RCC 7860 (cell line): ENCODE results near the gene FOXR1.
"Not testable (repeated sequence)": the region's sequence is repeated elsewhere in the genome, so short reads cannot be mapped to it uniquely, and the experiment has no call there.

ENCODE experiments used
- DNase-seq: peaks from one replicate; pipeline ENCODE4 v3.0.0-alpha.2; 2015; ENCODE audit warnings: low spot score
- FAIRE-seq: peaks from 2 replicates; lab custom pipeline; 2012; peaks lifted over from hg19 to GRCh38; lab: Jason Lieb, UNC

FOXR1 gene

DNA sequence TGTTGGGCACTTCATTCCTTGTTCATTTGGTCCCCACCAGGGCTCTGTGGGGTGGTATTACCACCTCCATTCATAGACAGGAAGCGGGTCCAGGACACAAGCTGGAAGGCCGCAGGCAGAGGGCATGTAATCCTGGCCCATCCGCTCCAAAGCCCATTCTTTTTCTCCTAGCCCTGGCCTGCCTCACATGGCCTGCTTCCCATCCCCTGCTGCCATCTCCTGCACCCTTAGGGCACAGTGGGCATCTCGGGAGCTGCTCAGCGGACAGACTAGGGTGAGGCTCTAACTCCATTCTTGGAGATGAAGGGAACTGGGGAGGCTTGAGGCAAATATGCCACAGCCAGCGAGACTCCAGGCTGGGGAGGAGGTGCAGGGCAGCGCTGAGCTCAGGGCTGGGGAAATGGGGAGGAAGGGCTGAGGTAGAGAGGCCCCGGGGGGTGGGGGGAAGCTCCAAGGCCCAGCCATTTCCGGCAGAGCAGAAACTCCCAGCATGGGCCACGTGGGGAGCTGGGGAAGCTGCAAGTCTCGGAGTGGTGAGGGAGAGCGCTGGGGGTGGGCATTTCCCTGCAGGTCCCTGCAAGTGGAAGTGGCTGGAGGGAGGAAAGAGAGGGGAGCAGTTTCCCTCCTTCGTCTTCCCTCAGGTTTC lies 31.5 kb upstream of the FOXR1 start:
- FAIRE-seq (no peak), DNase-seq (no peak)

DNA sequence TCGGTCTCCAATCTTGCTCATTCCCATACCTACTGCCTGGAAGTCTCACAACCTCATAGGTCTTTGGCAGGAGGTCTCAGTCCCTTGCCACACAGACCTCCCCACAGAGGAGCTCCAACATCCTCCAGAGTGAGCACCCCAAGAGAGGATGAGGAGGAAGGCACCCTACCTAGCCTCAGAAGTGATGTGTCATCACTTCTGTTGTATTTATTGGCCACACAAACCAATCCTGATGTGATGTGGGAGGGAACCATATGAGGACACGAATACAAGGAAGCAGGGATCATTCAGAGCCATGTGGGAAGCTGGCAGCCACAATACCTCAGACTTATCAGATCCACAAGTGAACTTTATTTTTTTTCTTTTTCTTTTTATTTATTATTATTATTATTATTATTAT lies 24.5 kb upstream of the FOXR1 start:
- no peak for FAIRE-seq

DNA sequence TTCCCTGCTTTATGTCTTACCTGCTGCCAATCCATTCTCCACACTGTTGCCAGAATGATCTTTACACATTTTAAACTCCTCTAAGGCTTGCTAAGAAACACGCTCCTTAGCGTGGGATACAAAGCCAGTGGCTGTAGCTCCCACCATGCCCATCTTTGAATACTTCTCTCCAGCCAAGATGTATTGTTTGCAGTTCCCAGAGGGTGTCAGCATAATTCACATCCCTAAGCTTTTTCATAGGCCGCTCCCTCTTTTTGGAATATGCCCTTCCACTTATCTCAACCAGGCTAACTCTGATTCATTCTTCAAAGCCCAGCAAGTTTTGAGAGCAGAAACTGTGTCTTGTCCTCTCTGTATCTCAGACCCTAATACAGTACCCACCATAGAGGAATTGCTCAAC lies 23.6 kb upstream of the FOXR1 start:
- FAIRE-seq (no peak), DNase-seq (no peak)

More for the DNA sequence above, 24.5 kb upstream of the FOXR1 start:
- DNase-seq = no peak

DNA sequence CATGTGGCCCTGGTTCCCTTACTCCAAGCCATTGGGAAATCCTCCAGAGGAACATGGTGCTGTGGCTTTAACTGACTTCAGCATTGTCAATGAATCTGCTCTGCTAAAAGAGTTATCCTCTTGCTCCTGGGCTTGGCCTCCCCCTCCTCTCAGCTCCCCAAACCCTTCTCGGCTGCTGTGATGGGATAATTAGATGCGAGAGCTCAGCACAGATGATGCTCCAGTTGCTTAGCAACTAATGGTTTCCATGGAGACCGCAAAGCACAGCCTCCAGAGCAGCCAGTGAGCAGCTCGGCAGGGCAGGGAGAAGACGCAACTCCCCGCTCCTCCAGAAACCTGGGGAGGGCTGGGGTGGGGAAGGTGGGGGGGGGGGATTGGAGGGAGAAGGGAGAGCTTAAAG lies 18.3 kb upstream of the FOXR1 start:
- DNase-seq (no peak), FAIRE-seq (no peak)

DNA sequence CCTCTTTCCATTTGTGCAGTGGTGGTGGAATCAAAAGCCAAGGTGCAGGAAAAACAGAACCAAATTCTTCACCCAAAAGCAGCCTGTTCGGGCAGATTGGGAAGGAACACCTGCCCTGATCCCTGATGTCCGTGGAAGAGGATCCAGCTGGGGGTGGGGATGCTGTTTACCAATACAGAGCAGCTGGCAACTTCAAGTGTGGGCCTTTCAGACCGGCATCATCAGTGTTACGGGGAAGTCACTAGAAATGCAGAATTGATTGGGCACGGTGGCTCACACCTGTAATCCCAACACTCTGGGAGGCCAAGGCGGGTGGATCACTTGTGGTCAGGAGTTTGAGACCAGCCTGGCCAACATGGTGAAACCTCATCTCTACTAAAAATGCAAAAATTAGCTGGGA lies 17.6 kb upstream of the FOXR1 start:
- FAIRE-seq, DNase-seq: not testable (repeated sequence)

DNA sequence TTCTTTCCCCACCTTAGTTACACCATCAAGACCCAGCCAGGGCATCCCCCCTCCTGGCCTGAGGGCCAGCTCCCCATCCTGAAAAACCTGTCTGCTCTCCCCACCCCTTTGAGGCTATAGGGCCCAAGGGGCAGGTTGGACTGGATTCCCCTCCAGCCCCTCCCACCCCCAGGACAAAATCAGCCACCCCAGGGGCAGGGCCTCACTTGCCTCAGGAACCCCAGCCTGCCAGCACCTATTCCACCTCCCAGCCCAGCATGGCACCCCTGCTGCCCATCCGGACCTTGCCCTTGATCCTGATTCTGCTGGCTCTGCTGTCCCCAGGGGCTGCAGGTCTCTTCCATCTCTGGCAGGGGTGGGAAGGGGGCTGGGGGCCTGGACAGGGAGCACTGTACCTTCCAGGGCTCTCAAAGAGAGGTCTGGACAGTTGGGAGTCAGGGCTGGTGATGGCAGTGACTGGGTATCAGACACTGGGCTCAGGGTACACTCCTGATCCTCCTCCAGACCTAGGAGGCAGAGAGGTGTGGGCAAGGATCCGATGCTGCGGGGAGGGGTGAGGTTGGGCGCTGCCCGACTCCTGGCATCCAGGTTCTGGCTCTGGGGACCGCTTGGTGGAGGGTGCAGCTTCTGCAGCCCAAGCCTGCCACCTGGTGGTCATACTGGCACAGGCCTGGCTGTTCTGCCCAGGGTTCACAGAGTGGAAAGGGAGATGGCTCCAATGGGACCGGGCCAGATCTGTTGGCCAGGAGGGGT lies 15.3 kb upstream of the FOXR1 start, which contains the start of gene UPK2:
TSS of gene UPK2 (plus strand) at position 205 of the 753 bp plus-strand sequence. CDS start at position 258, 53 bp downstream.
- FAIRE-seq (no peak), DNase-seq (peak; percentile 61)

DNA sequence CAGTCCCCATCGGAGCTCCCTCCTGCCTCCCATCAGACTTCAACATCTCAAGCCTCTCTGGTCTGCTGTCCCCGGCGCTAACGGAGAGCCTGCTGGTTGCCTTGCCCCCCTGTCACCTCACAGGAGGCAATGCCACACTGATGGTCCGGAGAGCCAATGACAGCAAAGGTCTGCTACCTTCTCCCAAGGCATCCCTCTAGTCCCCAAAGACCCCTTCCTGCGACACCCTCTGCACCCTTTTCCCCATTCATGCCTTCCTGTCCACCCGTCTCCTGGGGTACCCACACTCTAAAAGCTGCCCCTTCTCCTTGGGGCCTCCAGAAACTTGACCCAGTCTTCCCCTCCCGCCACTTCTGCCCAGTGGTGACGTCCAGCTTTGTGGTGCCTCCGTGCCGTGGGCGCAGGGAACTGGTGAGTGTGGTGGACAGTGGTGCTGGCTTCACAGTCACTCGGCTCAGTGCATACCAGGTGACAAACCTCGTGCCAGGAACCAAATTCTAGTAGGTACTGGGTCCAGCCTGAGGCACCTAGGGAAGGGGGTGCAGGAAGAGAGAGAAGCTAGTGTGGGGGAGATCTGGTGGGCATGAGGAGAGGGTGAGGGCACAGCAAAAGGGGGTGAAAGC lies 14.6 kb upstream of the FOXR1 start:
- no peak for DNase-seq
- no peak for FAIRE-seq

DNA sequence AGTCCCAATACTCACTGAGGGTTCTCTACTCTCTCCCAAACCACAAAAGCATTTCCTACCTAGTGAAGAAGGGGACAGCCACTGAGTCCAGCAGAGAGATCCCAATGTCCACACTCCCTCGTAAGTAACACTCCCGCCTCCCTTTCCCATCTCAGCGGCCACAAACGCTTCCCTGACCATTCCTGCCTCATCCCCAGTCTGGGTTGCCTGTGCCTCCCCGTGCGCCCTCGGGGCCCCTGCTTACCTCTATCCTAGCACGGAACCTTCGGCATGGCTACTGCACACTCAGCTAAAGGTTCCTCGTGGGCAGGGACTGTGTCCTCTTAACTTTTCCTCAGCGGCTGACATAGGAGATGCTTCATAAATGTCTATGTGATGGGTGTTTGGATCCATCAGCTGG lies 14.0 kb upstream of the FOXR1 start:
- FAIRE-seq (no peak), DNase-seq (no peak)

DNA sequence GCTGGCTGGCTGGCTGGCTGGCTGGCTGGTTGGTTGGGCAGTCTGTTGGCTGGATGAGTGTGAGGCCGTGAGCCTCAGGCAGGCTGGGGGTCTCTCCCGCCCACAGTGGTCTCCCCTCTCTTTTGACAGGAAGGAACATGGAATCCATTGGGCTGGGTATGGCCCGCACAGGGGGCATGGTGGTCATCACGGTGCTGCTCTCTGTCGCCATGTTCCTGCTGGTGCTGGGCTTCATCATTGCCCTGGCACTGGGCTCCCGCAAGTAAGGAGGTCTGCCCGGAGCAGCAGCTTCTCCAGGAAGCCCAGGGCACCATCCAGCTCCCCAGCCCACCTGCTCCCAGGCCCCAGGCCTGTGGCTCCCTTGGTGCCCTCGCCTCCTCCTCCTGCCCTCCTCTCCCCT lies 13.6 kb upstream of the FOXR1 start:
- DNase-seq (no peak), FAIRE-seq (no peak)

DNA sequence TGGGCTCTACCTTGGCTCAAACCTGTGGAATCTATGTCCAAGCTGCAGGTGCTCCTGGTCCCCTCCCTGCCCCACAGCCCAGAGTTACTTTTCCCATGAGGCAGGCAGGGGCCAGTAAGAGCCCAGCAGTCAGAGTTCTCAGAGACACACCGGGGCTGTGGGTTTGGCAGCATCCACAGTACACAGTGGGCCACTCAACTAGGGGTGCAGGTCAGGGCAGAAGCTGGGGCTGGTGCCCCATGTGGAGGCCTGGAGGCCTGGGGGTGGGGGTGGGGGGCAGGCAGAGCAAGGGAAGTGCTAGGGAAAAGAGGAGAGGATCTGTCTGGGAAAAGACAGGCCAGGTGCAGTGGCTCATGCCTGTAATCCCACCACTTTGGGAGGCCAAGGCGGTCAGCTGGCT lies 13.0 kb upstream of the FOXR1 start:
- FAIRE-seq = no peak

DNA sequence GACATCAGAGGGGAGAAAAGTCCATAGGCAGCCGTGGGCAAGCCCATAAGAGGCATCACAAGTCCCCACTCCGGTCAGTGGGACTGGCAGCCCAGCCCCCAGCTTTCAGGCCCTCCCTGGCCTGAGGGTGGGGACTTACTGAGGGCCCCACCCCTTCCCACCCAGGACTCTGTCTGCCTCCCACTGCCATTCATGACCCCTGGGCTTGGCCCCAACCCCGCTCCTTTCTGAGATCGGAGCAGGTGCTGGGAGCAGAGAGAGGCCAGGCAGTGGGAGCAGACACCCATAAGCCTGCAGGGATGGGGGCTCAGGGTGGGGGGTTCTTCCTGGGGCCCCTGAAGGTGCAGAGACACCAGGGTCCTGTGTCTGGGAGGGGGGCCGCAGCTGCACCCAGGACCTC lies 10.4 kb upstream of the FOXR1 start:
- FAIRE-seq (no peak), DNase-seq (no peak)

More for the DNA sequence above, 13.0 kb upstream of the FOXR1 start:
- DNase-seq = no peak

DNA sequence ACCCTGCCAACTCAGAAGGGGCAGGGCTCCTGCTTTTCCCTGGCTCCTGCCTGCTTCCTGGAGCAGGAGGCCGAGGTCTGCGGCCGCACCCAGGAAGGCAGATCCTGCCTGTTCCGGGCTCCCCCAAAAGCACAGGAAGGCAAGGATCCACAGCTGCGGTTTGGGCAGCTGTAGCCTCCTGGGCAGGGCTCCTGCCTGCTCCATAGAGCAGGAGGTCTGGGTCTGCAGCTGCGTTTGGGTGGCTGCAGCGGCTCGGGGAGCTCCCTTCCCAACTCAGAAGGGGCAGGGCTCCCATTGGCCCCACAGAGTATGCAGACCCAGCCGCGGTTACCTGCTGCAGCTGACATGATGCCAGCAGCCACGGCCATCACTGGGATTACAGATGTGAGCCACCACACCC lies 10.0 kb upstream of the FOXR1 start:
- DNase-seq (no peak), FAIRE-seq (no peak)

DNA sequence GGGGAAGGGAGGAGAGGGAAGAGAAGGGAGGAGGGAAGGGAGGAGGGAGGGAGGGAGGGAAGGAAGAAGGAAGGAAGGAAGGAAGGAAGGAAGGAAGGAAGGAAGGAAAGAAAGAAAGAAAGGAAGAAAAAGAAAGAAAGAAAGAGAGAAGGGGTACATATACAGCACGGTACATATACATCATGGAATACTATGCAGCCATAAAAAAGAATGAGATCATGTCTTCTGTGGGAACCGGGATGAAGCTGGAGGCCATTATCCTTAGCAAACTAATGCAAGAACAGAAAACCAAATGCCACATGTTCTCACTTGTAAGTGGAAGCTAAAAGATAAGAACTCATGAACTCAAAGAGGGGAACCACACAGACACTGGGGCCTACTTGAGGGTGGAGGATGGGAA lies 2.1 kb upstream of the FOXR1 start:
- DNase-seq, FAIRE-seq: not testable (repeated sequence)

DNA sequence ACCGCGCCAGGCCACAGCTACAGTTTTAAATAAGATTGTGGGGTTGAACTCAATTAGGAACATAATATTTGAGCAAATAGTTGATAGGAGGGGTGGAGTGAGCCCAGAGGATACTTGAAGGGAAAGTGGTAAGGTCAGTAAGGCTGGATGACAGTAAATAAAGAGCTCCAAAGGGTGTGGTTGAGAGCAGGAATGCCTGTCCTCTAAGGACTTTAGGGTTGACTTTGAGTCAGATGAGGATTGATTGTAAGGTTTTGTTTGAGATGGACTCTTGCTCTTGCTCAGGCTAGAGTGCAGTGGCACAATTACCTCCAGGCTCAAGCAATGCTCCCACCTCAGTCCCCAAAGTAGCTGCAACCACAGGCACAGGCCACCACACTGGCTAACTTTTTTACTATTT lies 2.4 kb downstream of the FOXR1 start:
- no peak for FAIRE-seq
- no peak for DNase-seq

DNA sequence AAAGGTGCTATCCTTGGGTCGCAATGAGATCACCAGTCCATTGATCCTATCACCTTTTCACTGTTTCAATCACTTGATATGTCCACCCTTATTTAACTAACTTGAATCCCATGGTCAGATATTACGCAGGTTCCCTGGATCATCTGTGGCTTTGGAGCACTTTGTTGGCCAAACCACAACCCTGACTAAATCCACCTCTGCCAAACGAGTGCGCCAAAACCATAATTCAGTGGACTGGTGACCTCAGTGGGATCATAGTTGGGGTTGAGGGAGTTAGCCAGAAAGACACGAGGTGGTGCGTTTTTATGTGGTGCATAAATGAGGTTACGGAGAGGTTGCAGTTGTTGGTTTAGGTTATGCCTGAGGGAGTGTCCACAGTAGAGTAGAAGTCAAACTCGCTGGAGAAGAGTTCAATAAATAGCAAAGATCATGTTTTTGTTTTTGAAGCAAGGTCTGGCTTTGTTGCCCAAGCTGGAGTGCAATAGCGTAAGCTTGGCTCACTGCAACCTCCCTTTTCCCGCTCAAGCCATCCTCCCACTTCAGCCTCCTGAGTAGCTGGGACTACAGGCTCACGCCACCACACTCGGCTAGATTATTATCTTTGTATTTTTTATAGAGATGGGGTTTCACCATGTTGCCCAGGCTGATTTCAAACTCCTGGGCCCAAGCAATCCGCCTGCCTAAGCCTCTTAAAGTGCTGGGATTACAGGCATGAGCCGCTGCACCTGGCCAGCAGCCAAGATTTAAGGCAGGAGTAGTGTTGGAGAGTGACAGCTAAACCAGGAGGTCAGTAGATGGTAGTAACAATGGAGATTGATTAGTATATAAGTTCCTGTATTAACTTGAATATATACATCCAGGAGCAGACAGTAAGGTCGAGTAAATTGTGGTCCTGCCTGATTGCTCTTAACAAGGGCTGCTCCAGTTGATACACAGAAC lies 4.5 kb downstream of the FOXR1 start:
- no peak for DNase-seq
- no peak for FAIRE-seq

DNA sequence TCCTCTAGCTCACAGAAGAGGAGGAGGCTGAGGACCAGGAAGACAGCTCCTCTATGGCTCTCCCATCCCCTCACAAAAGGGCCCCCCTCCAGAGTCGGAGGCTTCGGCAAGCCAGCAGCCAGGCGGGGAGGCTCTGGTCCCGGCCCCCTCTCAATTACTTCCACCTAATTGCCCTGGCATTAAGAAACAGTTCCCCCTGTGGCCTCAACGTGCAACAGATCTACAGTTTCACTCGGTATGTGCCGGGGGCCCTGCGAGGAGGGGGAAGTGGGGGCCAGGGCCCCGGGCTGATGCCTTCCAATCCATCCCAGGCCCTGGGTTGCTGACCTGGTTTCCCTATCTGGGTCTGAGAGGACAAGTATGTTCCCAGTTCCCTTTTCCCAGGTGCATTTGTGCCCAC lies 7.9 kb downstream of the FOXR1 start:
- FAIRE-seq = no peak
- DNase-seq = no peak

DNA sequence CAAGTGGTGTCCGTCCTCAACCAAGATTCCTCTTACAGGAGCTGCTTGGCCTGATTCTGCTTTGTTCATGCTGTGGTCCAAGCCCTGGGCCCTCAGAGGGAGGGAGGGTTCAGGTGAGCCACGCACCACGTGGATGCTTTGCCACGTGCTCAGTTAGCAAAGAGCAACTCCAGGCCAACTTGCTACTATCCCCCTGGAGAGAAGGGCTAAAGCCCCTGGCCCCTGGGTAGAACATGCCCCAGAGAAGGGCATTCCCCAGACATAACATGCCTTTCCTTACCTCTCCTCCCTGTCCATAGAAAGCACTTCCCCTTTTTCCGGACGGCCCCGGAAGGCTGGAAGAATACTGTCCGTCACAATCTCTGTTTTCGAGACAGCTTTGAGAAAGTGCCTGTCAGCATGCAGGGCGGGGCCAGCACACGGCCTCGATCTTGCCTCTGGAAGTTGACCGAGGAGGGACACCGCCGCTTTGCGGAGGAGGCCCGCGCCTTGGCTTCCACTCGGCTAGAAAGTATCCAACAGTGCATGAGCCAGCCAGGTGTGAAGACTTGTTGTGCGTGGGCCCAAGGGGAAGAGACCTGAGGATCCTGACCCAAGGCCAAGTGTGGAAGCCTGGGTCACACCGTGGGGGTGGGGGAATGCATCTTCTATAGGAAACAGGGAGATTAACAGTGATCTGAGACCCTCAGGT lies 8.8 kb downstream of the FOXR1 start:
- FAIRE-seq = no peak
- no peak for DNase-seq

DNA sequence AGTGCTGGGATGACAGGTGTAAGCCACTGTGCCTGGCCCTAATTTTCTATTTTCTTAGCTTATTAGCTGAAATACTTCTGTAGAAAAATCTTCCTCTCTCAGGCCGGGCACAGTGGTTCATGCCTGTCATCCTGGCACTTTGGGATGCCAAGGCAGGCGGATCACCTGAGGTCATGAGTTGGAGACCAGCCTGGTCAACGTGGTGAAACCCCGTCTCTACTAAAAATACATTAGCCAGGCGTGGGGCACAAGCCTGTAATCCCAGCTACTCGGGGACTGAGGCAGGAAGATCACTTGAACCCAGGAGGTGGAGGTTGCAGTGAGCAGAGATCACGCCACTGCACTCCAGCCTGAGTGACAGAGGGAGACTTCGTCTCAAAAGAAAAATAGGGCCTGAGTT lies 12.8 kb downstream of the FOXR1 start:
- FAIRE-seq, DNase-seq: not testable (repeated sequence)

DNA sequence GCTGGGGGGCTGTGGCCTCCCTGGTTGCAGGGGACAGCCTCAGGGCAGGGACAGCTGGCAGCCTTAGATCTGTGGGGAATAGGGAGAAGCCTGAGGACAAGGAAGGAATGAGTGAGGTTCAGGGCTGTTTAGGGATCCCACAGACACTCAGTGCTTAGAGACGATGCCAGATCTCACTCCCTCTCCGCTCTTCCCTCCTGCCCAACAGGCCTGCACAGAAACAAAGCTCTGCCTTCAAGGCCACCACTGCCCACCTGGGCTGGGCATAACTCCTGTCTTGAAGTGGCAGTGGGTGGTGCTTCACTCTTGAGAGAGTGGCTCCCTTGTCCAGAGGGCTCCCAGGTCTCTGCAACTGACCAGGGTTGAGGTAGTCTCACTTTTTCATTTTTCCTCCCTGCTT lies 13.3 kb downstream of the FOXR1 start:
- no peak for FAIRE-seq
- no peak for DNase-seq

DNA sequence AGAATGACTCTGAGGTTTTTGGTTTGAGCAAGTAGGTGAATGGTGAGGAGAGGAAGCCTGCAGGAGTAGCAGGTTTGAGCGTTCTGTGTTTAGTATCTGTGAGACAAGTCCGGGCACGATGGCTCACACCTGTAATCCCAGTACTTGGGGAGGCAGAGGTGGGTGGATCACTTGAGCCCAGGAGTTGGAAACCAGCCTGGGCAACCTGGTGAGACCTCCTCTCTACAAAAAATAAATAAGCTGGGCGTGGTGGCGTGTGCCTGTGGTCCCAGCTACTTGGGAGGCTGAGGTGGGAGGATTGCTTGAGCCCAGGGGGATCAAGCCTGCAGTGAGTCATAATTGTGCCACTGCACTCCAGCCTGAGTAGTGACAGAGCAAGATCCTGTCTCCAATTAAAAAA lies 16.7 kb downstream of the FOXR1 start:
- no peak for DNase-seq
- FAIRE-seq = no peak
